H9 (cell line): ENCODE data around the gene NEK11. TPM values are rescaled to one million over a fixed set of nuclear protein-coding genes. Genes with fewer than 3 reads are reported as not detected.

Experiments
- DNase-seq: peaks from one replicate; pipeline ENCODE4 v3.0.0-alpha.2; 2017
- H2AFZ ChIP-seq: one replicate; pipeline ENCODE4 v1.6.1; 2013; ENCODE audit warnings: mild to moderate bottlenecking, low read length, control low read depth, moderate library complexity
- H2AK5ac ChIP-seq: 2 replicates; pipeline ENCODE4 v1.6.1; 2013; ENCODE audit warnings: low read length, control low read depth, mixed read lengths; ENCODE audit not compliant: insufficient read length
- H2BK120ac ChIP-seq: one replicate; pipeline ENCODE4 v1.6.1; 2013; ENCODE audit warnings: low read depth, mild to moderate bottlenecking, low read length, control low read depth, inconsistent platforms; ENCODE audit not compliant: poor library complexity, severe bottlenecking
- H2BK12ac ChIP-seq: 2 replicates; pipeline ENCODE4 v1.6.1; 2013; ENCODE audit warnings: low read length, control low read depth, mixed read lengths, low read depth; ENCODE audit not compliant: insufficient read length
- H2BK15ac ChIP-seq: 2 replicates; pipeline ENCODE4 v1.6.1; 2013; ENCODE audit warnings: low read depth, low read length, control low read depth
- H2BK20ac ChIP-seq: one replicate; pipeline ENCODE4 v1.6.1; 2013; ENCODE audit warnings: low read depth, mild to moderate bottlenecking, low read length, control low read depth, inconsistent platforms; ENCODE audit not compliant: poor library complexity, severe bottlenecking
- H2BK5ac ChIP-seq: 2 replicates; pipeline ENCODE4 v1.6.1; 2013; ENCODE audit warnings: low read length, control low read depth, mixed read lengths; ENCODE audit not compliant: insufficient read length
- H3K14ac ChIP-seq: 2 replicates; pipeline ENCODE4 v1.6.1; 2013; ENCODE audit warnings: low read length, control low read depth; ENCODE audit not compliant: insufficient read depth
- H3K18ac ChIP-seq: 2 replicates; pipeline ENCODE4 v1.6.1; 2013; ENCODE audit warnings: low read depth, mild to moderate bottlenecking, mixed read lengths, low read length, control low read depth; ENCODE audit not compliant: insufficient read length
- H3K23ac ChIP-seq: 2 replicates; pipeline ENCODE4 v1.6.1; 2013; ENCODE audit warnings: low read length, control low read depth, mixed read lengths, low read depth; ENCODE audit not compliant: insufficient read length
- H3K23me2 ChIP-seq: 2 replicates; pipeline ENCODE4 v1.6.1; 2013; ENCODE audit warnings: low read depth, mild to moderate bottlenecking, mixed read lengths, low read length, control low read depth; ENCODE audit not compliant: insufficient read length, poor library complexity, severe bottlenecking
- H3K27ac ChIP-seq: 2 replicates; pipeline ENCODE4 v1.5.1; 2013; ENCODE audit warnings: low read length, control low read depth, mixed read lengths, low read depth; ENCODE audit not compliant: insufficient read length
- H3K27me3 ChIP-seq: 2 replicates; pipeline ENCODE4 v1.6.1; 2013; ENCODE audit warnings: low read length, control low read depth, inconsistent platforms; ENCODE audit not compliant: insufficient read depth
- H3K4ac ChIP-seq: 2 replicates; pipeline ENCODE4 v1.6.1; 2013; ENCODE audit warnings: low read depth, mild to moderate bottlenecking, control low read depth, inconsistent platforms, low read length, moderate library complexity
- H3K4me1 ChIP-seq: 2 replicates; pipeline ENCODE4 v1.6.1; 2013; ENCODE audit warnings: low read length, control low read depth, inconsistent platforms; ENCODE audit not compliant: insufficient read depth
- H3K4me2 ChIP-seq: 2 replicates; pipeline ENCODE4 v1.6.1; 2013; ENCODE audit warnings: low read length, control low read depth, mixed read lengths; ENCODE audit not compliant: insufficient read length, insufficient read depth
- H3K56ac ChIP-seq: 2 replicates; pipeline ENCODE4 v1.6.1; 2013; ENCODE audit warnings: low read depth, mild to moderate bottlenecking, mixed read lengths, low read length, control low read depth; ENCODE audit not compliant: insufficient read length
- H3K79me1 ChIP-seq: 2 replicates; pipeline ENCODE4 v1.6.1; 2013; ENCODE audit warnings: low read depth, mild to moderate bottlenecking, moderate library complexity, low read length, control low read depth, inconsistent platforms; ENCODE audit not compliant: insufficient read depth, poor library complexity, severe bottlenecking
- H3K79me2 ChIP-seq: 2 replicates; pipeline ENCODE4 v1.6.1; 2013; ENCODE audit warnings: low read length, control low read depth, inconsistent platforms; ENCODE audit not compliant: insufficient read depth
- H3K9ac ChIP-seq: 2 replicates; pipeline ENCODE4 v1.6.1; 2013; ENCODE audit warnings: low read length, control low read depth, mixed read lengths; ENCODE audit not compliant: insufficient read length; ENCODE audit errors: extremely low read depth
- H3K9me3 ChIP-seq: one replicate; pipeline ENCODE4 v1.6.1; 2013; ENCODE audit warnings: low read depth, low read length, inconsistent platforms; ENCODE audit not compliant: control insufficient read depth
- H3T11ph ChIP-seq: one replicate; pipeline ENCODE4 v1.6.1; 2013; ENCODE audit warnings: mild to moderate bottlenecking, low read length, control low read depth, inconsistent platforms
- H4K20me1 ChIP-seq: one replicate; pipeline ENCODE4 v1.6.1; 2013; ENCODE audit not compliant: control insufficient read depth, insufficient read length, insufficient read depth
- H4K5ac ChIP-seq: 2 replicates; pipeline ENCODE4 v1.6.1; 2013; ENCODE audit warnings: low read depth, mild to moderate bottlenecking, mixed read lengths, low read length, control low read depth; ENCODE audit not compliant: insufficient read length
- H4K8ac ChIP-seq: replicated peaks from 2 replicates; pipeline ENCODE4 v1.6.1; 2013; ENCODE audit warnings: low read length, control low read depth, mixed read lengths, low read depth; ENCODE audit not compliant: insufficient read length
- H4K91ac ChIP-seq: 2 replicates; pipeline ENCODE4 v1.6.1; 2013; ENCODE audit warnings: low read depth, mild to moderate bottlenecking, moderate library complexity, mixed read lengths, low read length, control low read depth; ENCODE audit not compliant: insufficient read length
- H3K27ac Mint-ChIP-seq, 3 experiments: 2 replicates in 2 of 3; 3 replicates in 1 of 3; pipeline ENCODE4 v1.8.0; 2020 to 2021; ENCODE audit warnings: mixed read lengths in 3 of 3, mild to moderate bottlenecking in 1 of 3, moderate library complexity in 1 of 3
- H3K27me3 Mint-ChIP-seq: 2 replicates; pipeline ENCODE4 v1.8.0; 2021; ENCODE audit warnings: low read depth, mild to moderate bottlenecking, moderate library complexity, mixed read lengths
- H3K36me3 Mint-ChIP-seq, 3 experiments: 2 replicates in 2 of 3; 3 replicates in 1 of 3; pipeline ENCODE4 v1.8.0; 2020 to 2021; ENCODE audit warnings: low read depth in 3 of 3, mixed read lengths in 3 of 3; ENCODE audit not compliant: insufficient read depth in 1 of 3
- H3K4me1 Mint-ChIP-seq, 2 experiments: 2 replicates each; pipeline ENCODE4 v1.8.0; 2020; ENCODE audit warnings: mixed read lengths in 2 of 2
- H3K4me3 Mint-ChIP-seq, 2 experiments: 2 replicates in 1 of 2; 3 replicates in 1 of 2; pipeline ENCODE4 v1.8.0; 2020 to 2021; ENCODE audit warnings: mild to moderate bottlenecking in 2 of 2, mixed read lengths in 2 of 2, moderate library complexity in 1 of 2
- H3K9me3 Mint-ChIP-seq, 2 experiments: 2 replicates in 1 of 2; 3 replicates in 1 of 2; pipeline ENCODE4 v1.8.0; 2020; ENCODE audit warnings: mild to moderate bottlenecking in 2 of 2, mixed read lengths in 2 of 2, moderate library complexity in 1 of 2
- CTCF ChIP-seq: fragments of 200-600 bp; sonication (generic); conservative IDR thresholded peaks from 3 replicates; pipeline ENCODE4 v1.8.0; 2021; ENCODE audit warnings: antibody characterized with exemption, mild to moderate bottlenecking
- WGBS: extraction: QIAGEN DNeasy Blood & Tissue Kit; methylation state at CpG from one replicate; pipeline ENCODE4 v1.1.7; 2013; ENCODE audit warnings: missing lambda C conversion rate, low lambda C conversion rate, mixed read lengths; ENCODE audit not compliant: insufficient read length; ENCODE audit errors: extremely low coverage; 5-methylcytosine and 5-hydroxymethylcytosine counted together
- total RNA-seq: library from RNA; stranded (reverse); gene quantifications from 2 replicates; pipeline ENCODE4 v1.2.1, GENCODE V29; 2021

Gene NEK11
- total RNA-seq, 1 experiment from 2014 or later, result 2.5 TPM

- no peak overlapping the region for H3K9ac ChIP-seq
- H3K4me2 ChIP-seq, result no peak overlapping the region
- no peaks in the 10 kb centered on the region for H3K27me3 ChIP-seq
- H3K23ac ChIP-seq, result no peak overlapping the region
- H4K20me1 ChIP-seq, result no peaks in the 10 kb centered on the region
- TF ChIP-seq CTCF, result no peak
- H3T11ph ChIP-seq, result no peak overlapping the region
- H2AK5ac ChIP-seq, result no peak overlapping the region
- no peak overlapping the region for H3K27ac ChIP-seq
- H2BK5ac ChIP-seq, result no peak overlapping the region
- H4K8ac ChIP-seq, result no peak overlapping the region
- H2AFZ ChIP-seq, result no peak overlapping the region
- Mint-ChIP-seq H3K9me3 (no peaks in the 10 kb centered on the region), H3K27ac (no peak overlapping the region), H3K4me3 (no peak overlapping the region), H3K27me3 (no peaks in the 10 kb centered on the region), H3K36me3 (peaks cover 5 to 31% (median 23%) of the 10 kb centered on the region in 3 experiments), H3K4me1 (no peaks in the 10 kb centered on the region)
- no peak overlapping the region for H3K56ac ChIP-seq
- H2BK120ac ChIP-seq, result no peak overlapping the region
- H4K5ac ChIP-seq, result no peak overlapping the region
- no peak overlapping the region for H2BK20ac ChIP-seq
- H3K14ac ChIP-seq, result no peak overlapping the region
- H3K9me3 ChIP-seq, result no peaks in the 10 kb centered on the region
- H3K4ac ChIP-seq, result no peak overlapping the region
- no peaks in the 10 kb centered on the region for H3K79me2 ChIP-seq
- no peaks in the 10 kb centered on the region for H3K23me2 ChIP-seq
- no peaks in the 10 kb centered on the region for H3K79me1 ChIP-seq
- no peak overlapping the region for H2BK15ac ChIP-seq
- H3K18ac ChIP-seq, result no peak overlapping the region
- no CpG with 5 or more reads among the region's 1 CpG for WGBS
- no peak overlapping the region for H4K91ac ChIP-seq
- H2BK12ac ChIP-seq, result no peak overlapping the region
- DNase-seq, result no peak
- H3K4me1 ChIP-seq, result no peaks in the 10 kb centered on the region
Observed at GRCh38 chr3:131001071-131001470, 25.6 kb upstream of the NEK11 start.
